ENCODE results near the gene NDUFB2.
"Not testable (repeated sequence)": the region's sequence is repeated elsewhere in the genome, so short reads cannot be mapped to it uniquely, and the experiment has no call there.

The NDUFB2 gene

DNA sequence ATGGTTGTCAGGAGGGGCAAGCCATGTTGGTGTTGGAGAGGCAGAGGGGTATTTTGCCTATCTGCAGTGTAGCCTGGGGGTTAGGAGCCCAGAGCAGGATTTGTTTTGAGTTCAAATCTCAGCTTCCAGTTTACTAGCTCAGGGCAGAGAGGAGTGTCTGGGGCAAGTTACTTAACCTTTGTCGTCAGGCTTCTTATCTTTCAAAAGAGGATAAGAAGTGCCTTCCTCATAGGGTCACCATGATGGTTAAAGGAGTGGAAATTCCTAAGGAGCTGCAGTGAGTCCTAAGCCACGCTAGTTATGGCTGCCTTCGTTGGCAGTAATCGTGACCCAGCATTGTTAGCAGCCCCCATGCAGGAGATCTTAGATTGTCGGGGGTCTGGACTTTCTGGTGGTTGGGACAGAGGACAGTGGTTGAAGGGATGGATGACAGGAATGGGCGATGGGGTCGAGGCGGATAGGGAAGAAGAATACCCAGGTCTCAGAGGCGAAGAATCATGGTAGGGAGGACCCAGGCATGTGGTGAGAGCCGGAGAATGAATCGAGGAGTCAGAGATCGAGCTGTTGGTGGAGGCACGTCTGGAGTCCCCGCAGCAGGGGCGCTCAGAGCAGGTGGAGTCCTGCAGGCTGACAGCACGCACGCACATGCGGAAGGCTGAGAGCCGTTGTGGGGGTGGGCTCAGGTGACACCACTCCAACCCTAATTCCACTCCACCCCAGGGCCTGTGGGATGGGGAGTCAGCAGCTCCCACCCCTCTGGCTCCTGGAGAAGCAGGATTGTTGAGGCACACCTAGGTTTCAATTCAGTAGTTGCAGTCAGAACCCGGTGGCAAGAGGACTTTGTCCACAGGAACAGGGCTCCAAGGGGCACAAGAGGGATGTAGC, 12.2 kb upstream of the NDUFB2 start:
- no peak overlapping the region for H3K4me3 ChIP-seq (ENCODE audit: low read length)
- no peak for DNase-seq (ENCODE audit: low read depth)
- TF ChIP-seq, protein P1, sequence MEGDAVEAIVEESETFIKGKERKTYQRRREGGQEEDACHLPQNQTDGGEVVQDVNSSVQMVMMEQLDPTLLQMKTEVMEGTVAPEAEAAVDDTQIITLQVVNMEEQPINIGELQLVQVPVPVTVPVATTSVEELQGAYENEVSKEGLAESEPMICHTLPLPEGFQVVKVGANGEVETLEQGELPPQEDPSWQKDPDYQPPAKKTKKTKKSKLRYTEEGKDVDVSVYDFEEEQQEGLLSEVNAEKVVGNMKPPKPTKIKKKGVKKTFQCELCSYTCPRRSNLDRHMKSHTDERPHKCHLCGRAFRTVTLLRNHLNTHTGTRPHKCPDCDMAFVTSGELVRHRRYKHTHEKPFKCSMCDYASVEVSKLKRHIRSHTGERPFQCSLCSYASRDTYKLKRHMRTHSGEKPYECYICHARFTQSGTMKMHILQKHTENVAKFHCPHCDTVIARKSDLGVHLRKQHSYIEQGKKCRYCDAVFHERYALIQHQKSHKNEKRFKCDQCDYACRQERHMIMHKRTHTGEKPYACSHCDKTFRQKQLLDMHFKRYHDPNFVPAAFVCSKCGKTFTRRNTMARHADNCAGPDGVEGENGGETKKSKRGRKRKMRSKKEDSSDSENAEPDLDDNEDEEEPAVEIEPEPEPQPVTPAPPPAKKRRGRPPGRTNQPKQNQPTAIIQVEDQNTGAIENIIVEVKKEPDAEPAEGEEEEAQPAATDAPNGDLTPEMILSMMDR (conservative IDR thresholded peaks at IDR 0.05; ENCODE audit: low read length): no peak

- H3K4me3 ChIP-seq (ENCODE audit: low read length): no peak overlapping the region
- DNase-seq (ENCODE audit: low read depth): no peak
- TF ChIP-seq, protein P1 (conservative IDR thresholded peaks at IDR 0.05; ENCODE audit: low read length): no peak
Measured at GRCh38 chr7:140685407-140686087, 11.0 kb upstream of the NDUFB2 start.

GRCh38 chr7:140686921-140687320, 9.6 kb upstream of the NDUFB2 start:
- no peak for DNase-seq (ENCODE audit: low read depth)
- TF ChIP-seq, protein P1 (conservative IDR thresholded peaks at IDR 0.05; ENCODE audit: low read length): no peak
- no peak overlapping the region for H3K4me3 ChIP-seq (ENCODE audit: low read length)

DNA sequence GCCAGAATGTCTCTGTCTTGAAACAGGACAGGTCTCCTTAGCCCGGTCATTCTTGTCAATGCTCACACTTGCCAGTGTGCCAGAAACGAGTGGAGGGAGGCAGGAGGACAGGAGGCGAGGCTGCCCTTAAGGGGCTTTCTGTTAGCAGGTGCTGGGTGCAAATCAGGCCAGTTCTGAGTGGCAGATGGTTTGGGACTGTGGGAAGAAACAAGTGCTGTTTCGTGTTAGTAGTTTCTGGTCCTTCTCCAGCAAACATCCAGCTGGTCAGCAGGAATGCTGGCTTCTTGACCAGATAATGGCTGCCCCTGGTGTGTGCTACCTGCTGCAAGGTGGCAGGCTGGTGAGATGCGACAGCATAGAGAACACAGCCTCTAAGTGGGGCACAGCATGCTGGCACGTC, 8.2 kb upstream of the NDUFB2 start:
- no peak for DNase-seq (ENCODE audit: low read depth)
- TF ChIP-seq, protein P1 (conservative IDR thresholded peaks at IDR 0.05; ENCODE audit: low read length): no peak
- H3K4me3 ChIP-seq (ENCODE audit: low read length): no peak overlapping the region

DNA sequence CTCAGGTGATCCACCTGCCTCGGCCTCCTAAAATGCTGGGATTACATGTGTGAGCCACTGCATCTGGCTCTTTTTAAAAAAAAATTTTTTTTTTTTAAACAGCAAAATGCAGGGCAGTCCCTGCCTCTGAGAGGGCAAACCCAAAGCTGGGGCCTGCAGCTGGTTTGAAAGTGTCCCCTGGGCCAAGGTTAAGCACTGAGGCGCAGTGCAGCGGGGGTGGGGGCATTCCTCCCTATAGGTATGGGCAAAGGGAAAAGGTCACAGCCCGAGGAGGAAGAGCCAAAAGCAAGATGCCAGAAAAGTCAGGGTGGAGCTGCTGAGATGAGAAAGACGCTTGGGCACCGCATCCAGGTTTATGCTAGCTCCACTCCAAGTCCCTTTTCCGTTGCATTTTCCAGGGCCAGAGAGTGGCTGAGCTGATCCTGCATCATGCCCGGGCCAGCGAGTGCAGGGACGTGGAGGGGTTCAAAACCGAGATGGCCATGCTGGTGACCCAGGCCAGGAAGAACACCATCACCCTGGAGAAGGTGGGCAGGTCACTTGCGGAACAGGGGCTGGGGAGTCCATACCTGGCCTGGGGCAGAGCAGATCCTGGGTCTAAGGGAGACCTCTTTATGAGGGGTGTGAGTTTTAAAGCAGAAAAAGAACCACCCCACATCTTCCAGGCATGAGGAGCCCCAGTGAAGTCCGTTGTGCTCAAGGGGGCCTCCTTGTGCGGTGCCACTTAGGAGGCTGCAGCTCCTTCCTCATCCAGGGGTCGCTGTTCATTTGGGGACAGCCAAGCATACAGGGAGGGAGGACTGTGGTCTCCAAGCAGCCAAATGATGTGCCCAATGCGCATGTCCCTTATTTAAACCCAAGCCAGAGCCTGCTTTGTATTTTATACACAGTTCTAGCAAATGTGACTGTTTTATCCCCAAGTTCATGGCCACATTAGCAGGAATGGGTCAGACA, 7.0 kb upstream of the NDUFB2 start:
- TF ChIP-seq, protein P1 (conservative IDR thresholded peaks at IDR 0.05; ENCODE audit: low read length): no peak
- H3K4me3 ChIP-seq (ENCODE audit: low read length): no peak overlapping the region

DNA sequence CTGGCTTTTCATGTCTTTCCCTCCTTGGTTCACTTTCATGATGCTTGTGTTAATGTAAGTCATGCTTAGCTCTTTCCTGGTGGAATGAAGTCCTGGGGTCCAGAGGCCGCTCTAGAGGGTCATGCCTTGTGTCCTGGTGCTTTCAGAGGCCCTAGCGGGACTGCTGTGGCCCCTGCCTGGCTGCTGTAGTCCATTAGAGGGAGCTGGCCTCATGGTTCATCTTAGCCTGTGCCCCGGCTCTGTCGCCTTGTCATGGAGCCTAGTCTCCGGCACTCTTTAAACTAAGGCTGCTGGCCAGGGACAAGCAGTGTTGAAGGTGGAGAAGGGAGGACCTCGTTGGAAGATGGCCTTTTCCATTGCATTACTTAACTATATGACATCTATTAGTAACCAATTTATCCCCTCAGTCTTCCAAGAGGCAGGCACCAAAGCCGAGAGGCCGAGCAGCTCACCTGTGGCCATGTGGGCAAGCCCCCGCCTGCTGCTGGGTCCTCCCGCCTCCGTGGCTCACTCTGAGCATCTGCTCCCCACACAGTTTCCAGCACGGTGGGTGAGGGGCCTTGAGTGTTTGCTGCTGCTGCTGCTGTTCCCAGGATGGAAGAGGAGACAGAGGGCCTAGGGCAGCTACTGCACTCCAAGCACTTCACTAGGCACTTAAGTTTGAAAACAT, 5.0 kb upstream of the NDUFB2 start:
- no peak overlapping the region for H3K4me3 ChIP-seq (ENCODE audit: low read length)
- TF ChIP-seq, protein P1 (conservative IDR thresholded peaks at IDR 0.05; ENCODE audit: low read length): no peak
- no peak for DNase-seq (ENCODE audit: low read depth)

More for the DNA sequence above, 7.0 kb upstream of the NDUFB2 start:
- no peak for DNase-seq (ENCODE audit: low read depth)

- not testable (repeated sequence) for H3K4me3 ChIP-seq (ENCODE audit: low read length); DNase-seq (ENCODE audit: low read depth)
Measured at GRCh38 chr7:140693849-140694248, 2.7 kb upstream of the NDUFB2 start.
